UCSD-AML1 (cell line): Measurements from ENCODE around the gene TRIM25.
A peak's percentile ranks its signal among the peaks of the same experiment; 100 is the strongest.
"Not testable (repeated sequence)": the region's sequence is repeated elsewhere in the genome, so short reads cannot be mapped to it uniquely, and the experiment has no call there.

ENCODE experiments used
- DNase-seq: peaks from one replicate; lab custom pipeline; 2025; ENCODE audit not compliant: unreplicated experiment; lab: John Stamatoyannopoulos, UW

Gene TRIM25, protein sequence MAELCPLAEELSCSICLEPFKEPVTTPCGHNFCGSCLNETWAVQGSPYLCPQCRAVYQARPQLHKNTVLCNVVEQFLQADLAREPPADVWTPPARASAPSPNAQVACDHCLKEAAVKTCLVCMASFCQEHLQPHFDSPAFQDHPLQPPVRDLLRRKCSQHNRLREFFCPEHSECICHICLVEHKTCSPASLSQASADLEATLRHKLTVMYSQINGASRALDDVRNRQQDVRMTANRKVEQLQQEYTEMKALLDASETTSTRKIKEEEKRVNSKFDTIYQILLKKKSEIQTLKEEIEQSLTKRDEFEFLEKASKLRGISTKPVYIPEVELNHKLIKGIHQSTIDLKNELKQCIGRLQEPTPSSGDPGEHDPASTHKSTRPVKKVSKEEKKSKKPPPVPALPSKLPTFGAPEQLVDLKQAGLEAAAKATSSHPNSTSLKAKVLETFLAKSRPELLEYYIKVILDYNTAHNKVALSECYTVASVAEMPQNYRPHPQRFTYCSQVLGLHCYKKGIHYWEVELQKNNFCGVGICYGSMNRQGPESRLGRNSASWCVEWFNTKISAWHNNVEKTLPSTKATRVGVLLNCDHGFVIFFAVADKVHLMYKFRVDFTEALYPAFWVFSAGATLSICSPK

DNA sequence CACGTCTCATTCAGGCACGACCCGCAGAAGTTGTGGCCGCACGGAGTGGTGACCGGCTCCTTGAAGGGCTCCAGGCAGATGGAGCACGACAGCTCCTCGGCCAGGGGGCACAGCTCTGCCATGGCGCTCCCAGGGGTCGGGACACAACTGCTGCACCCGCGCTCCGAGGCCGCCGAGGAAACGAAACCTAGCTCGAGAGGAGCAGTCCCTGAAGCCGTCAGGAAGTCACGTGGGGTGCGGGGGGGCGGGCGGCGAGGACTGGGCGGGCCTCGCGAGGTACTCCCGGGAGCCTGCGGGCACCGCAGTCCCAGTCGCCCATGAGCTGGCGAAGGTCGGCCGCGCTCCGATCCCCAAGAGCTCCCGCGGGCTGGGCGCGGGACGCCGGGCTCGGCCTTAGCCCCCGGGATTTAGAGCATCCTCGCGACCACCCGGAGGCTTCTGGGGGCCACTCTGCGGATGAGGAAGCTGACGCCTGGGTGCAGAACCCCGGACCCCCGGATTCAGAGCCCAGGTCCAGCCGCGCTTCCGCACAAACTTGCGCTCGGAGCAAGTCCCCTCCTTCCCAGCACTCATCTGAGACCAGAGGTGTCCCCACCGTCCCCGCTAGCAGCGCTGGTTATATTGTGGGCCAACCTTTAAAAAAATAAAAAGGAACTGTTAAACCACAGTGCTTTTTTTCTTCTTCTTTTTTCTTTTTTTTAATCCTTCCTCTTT is at the start of gene TRIM25:
TRIM25 (minus strand) TSS at position 183 of the 714 bp plus-strand sequence; CDS start at position 122, 61 bp downstream.
- peak; percentile 91 for DNase-seq

DNA sequence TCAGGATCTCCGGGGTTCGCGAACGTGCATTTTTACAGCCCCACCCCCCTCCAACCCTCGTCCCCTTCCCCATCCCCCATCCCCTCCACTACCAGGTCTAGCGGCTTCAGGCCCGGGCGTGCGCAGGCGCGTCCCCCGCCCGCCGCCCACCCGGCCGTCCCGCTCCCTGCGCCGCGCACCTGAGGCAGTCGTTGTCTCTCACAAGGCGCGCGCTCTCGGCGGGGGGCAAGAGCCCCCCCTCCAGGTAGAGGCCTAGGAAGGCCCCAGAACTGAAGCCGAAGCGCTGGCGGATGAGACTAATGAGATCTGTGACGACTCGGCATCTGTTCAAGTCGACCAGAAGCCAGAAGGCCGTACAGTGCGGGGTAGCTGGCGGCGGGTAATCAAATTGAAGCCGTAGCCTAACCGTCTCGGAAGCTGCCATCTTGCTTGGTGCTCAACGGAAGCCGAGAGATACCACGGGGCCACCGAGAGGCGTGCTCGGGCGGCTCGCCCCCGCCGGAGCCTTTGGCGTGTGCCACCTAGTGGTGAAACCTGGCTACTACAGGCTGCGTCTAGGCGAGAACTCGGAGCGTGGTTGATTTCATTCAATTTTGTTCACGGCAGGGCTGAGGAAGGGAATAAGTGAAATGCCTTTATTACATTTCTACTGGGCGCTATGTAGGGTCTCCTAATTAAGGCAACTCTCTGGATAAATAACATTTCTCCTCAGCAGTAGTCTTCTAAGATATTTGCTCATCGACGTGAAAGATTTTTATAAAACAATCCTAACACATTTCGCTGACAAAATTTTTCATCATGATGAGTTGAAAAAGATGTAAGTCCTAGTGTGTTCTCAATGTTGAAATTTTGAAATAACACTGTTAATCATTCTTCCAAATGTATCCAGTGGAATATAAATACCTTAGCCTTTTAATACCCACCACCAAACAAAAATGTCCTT is 47.0 kb upstream of the TRIM25 start, which contains the start of gene COIL:
COIL (minus strand) TSS at position 455 of the 943 bp plus-strand sequence; CDS start at position 424, 31 bp downstream.
- DNase-seq: peak; percentile 90

DNA sequence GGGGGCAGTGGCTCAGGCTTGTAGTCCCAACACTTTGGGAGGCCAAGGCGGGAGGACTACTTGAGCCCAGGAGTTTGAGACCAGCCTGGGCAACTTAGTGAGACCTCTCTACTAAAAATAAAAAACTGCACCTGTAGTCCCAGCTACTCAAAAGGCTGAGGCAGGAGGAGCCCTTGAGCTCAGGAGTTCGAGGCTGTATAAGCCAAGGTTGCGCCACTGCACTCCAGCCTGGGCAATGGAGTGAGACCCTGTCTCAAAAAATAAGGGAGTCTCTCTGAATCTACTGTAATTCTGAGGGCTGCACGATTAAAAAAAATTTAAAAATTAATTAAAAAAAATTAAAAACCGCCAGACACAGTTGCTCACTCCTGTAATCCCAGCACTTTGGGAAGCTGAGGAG is 43.1 kb upstream of the TRIM25 start:
- no peak for DNase-seq

DNA sequence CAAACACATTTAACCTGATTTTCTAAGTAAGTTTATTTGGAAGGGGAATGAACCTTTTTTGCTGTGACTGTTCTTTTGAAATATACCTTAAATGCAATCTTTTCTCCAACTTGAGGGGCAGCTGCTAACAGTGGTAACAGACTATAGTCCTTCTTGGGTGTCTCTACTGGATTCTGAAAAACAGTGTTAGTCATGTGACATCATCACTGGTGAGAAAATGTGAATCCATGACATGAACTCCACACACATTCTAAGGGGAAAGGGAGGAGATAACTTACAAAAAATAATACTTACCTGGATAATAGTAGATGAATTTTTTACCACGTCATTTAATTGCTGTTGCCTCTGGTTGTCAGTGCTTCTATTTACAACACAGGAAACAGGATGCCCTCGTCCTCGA is 35.7 kb upstream of the TRIM25 start:
- DNase-seq: no peak

DNA sequence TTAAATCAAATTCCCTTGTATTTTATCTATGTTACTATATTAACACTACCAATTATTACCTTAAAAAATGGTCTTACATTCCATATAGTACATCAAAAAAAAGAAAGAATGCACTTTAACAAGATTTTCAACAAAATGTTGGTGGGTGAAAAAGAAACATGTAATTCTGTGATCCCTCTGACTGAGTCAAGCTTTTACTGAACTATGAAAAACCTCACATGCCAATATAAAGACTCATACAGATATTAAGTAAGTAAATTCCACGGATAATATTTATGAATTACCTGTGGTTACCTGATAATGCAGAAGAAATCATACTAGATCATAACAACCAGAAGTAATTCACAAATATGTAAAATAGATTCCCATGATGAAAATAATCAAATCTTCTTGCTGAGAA is 34.6 kb upstream of the TRIM25 start:
- no peak for DNase-seq

DNA sequence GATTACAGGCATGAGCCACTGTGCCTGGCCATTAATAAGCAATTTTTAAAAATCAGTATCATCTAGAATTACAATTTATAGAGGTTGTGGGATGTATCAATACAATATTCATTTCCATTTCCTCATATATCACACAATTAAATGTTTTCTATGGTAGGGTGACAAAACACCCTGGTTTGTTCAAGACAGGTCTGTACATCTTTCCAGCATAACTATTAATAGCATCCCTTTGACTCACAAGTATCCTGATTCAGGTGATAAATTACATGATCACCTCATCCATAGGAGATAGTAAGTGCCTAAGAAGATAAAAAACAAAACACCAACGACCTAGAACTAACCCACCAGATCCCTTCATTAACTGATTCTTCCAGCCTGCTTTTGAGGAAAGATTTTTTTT is 33.9 kb upstream of the TRIM25 start:
- no peak for DNase-seq

DNA sequence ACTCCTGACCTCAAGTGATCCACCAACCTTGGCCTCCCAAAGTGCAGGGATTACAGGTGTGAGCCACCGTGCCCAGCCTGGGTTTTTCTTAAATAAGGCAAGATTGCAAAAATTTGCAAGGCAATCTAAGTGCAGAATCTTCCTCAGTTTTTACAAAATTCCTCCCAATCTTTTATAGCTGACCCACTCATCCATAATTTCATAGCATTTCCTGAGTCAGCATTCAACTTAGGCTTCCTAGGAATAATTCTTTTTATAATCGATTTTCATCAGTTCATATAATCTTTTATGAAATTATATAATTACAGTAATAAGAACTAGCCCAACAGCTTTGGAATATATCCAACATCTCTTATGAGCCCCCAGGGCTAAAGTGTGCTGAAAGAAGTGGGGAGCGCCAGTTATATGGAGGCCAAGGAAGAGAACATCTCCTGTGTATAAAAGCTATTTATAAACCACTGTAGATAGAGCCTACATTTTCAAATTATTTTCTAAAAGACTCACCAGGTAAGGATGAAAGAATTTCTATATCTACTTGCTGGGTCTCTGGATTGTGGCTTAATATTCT is 32.2 kb upstream of the TRIM25 start:
- no peak for DNase-seq

DNA sequence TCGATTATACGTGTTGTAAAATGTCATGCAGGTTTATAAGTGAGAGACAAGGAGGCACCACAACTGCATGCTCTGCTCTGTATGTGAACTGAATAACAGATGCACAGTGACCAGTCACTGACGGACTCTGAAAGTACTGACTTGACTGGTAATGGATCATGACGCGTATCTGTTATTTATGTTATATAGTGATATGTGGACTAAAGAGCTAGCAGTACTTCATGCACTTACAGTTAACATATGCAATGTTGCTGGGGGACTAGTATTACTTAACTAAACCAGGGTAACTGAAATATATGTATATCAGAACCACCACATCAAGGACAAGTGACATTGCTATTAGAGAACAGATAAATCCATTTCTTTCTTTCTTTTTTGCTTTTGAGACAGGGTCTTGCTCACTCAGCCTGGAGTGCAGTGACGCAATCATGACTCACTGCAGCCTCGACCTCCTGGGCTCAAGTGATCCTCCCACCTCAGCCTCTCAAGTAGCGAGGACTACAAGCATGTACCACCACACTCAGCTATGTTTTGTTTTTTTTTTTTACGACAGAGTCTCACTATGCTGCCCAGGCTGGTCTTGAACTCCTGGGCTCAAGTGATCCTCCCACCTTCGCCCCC is 29.8 kb upstream of the TRIM25 start:
- DNase-seq: no peak

DNA sequence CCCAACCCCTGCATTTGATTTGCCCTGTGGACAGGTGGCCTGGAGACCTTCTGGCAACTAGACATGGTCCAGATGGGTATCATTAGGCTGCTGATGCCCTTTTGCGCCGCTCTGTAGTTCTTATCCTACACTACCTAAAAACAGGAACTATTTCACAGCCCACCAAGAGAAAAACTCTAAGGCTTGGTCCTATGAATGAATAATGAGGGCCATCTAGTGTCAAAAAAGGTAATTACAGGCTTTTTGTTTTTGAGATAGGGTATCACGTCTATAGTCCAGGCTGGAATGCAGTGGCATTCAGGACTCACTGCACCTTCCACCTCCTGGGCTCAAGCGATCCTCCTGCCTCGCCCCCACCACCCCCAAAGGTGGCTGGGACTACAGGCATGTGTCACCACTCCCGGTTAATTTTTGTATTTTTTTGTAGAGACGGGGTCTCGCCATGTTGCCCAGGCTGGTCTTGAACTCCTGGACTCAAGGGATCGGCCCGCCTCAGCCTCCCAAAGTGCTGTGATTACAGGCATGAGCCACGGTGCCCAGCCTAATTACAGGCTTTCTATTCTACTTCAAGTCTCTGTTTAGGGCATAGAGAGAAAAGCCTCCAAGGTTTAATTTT is 26.1 kb upstream of the TRIM25 start:
- DNase-seq: no peak

DNA sequence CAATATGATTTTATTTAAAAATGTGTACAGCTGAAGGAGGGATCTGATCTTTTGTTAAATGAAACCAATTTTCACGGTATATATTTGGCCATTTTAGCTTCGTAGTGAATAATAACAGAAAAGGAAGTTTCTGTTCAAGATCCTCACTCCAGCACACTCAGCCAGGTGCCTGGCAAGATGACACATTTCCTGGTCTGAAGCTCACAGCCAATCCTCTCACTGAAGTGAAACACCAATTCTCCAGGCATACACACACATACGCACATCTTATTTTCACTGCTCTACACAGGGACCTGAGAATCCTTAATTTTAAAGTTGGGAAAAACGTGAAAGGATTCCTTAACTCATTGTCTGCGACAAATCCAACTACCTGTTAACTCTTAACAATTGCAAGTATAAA is 24.4 kb upstream of the TRIM25 start:
- DNase-seq: not testable (repeated sequence)

DNA sequence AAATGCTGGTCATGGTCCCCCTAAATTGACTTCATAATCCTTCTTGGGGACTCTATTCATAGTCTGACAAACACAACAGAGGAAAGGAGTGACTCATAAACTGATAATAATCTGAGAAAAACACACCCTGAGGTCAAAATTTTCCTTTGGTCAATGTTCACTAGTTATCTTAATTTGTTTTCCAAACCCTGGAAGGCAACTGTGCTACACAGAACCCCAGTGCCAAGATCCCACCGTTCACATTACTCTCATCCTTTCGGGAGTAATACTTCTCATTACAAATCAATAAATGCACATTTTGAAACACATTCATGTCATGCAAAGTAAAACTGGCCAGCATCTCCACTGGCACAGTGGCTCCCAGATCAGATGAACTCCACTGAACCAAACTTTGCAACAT is 23.8 kb upstream of the TRIM25 start:
- DNase-seq: no peak

DNA sequence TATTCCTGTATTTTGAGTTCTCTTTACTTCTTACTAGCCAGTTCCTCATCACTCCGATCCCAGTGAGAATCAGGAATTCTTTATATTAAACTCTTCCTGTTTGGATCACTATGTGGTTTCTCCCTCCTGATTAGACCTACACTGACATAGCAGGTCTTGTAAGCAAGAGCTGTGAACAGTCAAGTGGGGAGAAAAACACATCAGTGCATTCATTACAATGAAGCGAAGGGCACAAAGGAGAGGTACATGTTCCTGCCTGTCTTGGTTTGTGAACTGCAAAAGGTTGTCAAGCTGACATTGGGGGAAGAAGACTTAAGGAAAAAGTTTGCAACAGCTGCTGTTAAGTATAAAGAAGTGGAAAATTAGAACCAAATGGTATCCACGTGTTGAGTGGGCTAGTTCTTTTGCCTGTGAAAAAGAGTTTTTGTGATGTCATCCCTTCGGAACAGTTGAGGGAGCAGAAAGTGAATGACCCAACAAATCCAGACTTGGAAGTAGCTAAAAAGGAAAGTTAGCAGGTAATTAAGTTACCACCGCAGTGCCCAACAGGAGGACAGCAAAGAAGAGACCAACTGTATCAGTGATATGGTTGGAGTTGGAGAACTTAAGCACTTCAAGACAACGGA is 23.0 kb upstream of the TRIM25 start:
- DNase-seq: no peak

DNA sequence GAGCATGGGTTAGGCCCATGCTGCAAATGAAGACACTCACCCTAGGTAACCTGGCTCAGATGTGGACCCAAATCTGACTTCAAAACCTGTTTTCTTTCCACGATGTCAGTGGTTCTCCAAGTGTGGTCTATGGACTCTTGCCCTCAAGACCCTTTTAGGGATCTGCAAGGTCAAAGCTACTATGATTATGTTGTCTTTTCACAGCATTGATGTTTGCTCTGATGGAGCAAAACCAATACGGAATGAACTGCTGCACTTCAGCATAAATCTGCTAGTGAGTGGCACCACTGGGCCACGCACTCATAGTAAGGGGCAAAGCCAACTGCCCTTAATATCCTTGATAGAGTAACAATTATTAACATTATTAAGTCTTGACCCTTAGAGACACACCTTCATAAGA is 21.6 kb upstream of the TRIM25 start:
- no peak for DNase-seq

DNA sequence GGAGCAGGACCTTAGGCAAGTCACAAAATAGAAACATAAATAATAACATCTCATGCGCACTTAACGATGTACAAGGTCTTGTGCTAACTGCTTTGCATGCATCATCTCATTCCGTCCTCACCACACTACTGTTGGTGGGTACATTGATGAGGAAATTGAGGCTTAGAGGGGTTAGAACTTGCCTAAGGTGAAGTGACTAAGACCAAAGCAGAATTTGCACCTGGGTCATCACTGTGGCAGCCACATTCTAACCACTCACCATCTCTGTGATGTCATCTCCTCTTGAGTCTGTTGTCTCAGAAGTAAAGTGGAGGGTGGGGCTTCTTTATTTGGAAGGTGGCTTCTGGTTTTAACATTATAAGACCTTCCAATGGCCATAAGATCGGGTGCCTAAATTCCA is 20.4 kb upstream of the TRIM25 start:
- DNase-seq: no peak

DNA sequence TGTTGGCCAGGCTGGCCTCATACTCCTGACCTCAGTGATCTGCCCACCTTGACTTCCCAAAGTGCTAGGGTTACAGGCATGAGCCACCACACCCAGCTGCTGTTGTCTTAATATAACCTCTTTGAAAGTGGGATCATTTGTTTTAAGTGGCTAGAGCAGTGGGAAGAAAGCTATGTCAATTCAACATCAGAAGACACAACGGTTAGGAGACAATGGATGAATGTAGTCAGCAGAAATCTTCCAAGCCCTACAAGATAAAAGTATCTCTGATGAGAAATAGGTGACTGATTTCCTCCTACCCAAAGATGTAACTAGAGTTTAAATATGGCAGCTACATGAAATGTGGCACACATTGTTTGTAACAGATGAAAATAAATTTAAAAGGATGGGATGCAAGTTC is 20.0 kb upstream of the TRIM25 start:
- DNase-seq: no peak

DNA sequence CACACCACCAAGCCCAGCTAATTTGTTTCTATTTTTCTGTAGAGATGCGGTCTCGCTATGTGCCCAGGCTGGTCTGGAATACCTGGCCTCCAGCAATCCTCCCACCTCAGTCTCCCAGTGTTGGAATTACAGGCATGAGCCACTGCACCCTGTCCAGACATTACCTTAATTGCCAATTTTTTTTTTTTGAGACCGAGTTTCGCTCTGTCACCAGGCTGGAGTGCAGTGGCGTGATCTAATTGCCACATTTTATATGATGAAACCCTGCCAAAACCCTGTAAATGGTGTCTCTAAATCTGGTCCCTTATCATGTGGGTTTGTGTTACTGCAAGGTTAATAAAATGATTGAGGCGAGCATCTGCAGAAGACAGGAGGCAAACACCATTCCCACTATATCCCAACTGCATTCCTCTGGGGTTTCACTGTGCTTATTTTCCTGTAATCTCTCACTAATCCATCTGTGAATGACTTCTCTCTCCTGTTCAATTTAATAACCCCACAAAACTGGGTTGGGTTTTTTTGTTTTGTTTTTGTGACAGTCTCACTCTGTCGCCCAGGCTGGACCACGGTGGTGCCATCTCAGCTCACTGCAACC is 19.4 kb upstream of the TRIM25 start:
- no peak for DNase-seq

DNA sequence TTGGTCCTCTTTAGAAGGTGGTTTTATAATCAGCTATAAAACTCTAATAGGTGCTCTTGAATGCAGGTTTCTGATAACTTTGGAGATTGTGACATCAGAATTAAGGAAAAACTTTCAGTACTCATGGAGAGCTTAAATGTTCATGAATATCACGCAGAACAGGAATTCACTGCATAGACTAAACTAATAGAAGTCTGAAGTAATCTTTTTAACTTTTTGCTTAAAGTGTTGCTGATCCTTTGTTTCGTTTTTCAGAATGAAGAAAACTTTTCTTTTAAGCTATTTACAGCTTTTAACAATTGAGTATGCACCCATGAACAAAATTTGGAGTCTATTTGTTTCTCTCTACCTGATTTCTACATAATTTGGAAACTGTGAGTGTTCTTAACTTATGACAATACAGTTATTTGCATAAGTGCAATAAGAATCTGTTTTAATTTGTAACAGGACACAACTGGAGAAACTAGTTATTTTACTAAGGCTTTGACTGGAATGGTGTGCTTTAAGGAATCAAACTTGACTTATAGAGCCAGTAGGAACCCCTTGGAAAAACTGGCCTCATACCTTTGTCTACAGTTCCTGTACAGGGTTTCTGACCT is 17.0 kb upstream of the TRIM25 start:
- no peak for DNase-seq

DNA sequence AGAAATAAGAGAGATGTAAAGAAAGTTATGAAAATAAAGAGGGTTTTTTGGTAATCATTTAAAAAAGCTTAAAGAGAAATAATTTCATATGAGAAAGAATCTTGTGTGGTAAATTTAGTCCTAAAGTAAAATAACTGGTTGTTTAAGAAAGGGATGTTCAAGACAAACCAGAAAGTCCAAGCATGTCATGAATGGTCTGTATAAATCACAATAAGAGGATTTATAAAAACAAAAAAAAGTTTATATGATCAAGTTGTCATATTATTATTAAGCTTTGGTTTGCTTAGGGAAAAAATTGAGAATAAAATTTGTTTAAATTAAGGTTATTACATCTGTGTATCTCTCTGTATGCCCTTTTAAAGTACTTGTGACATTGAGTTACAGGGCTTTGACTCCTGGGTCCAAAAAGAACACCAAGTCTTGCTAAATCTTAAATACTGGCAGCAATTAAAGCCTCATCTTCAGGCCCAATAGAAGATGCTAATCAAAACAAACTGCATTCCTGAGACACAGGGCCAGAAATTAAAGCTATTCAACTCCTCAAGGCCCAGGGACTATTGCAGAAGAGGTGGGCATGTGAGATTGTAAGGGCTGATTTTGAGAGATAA is 15.6 kb upstream of the TRIM25 start:
- DNase-seq: no peak
